HEK293T (cell line): ENCODE data around the gene YWHAH.

Source experiments
- BHLHE40 ChIP-seq: fragments of 450-650 bp; IDR thresholded peaks from 2 replicates; pipeline ENCODE4 v1.6.1; 2016; ENCODE audit warnings: mild to moderate bottlenecking, moderate library complexity, borderline replicate concordance
- CTBP1 ChIP-seq: fragments of 450-650 bp; IDR thresholded peaks from 2 replicates; pipeline ENCODE4 v1.6.1; 2016; ENCODE audit warnings: borderline replicate concordance
- ELF4 ChIP-seq: fragments of 450-650 bp; IDR thresholded peaks from 2 replicates; pipeline ENCODE4 v1.6.1; 2017; ENCODE audit warnings: antibody characterized with exemption
- FOXA1 ChIP-seq: fragments of 450-650 bp; IDR thresholded peaks from 2 replicates; pipeline ENCODE4 v1.6.1; 2016; ENCODE audit warnings: mild to moderate bottlenecking
- FOXK2 ChIP-seq: fragments of 450-650 bp; IDR thresholded peaks from 2 replicates; pipeline ENCODE4 v1.6.1; 2016; ENCODE audit warnings: mild to moderate bottlenecking
- FOXM1 ChIP-seq: fragments of 450-650 bp; IDR thresholded peaks from 2 replicates; pipeline ENCODE4 v1.6.1; 2017; ENCODE audit warnings: mild to moderate bottlenecking, borderline replicate concordance
- L3MBTL2 ChIP-seq: fragments of 450-650 bp; conservative IDR thresholded peaks from 2 replicates; pipeline ENCODE4 v1.6.1; 2016; ENCODE audit warnings: mild to moderate bottlenecking
- LEF1 ChIP-seq: fragments of 450-650 bp; IDR thresholded peaks from 2 replicates; pipeline ENCODE4 v1.6.1; 2017; ENCODE audit warnings: mild to moderate bottlenecking, borderline replicate concordance
- SP1 ChIP-seq: fragments of 450-650 bp; IDR thresholded peaks from 2 replicates; pipeline ENCODE4 v1.6.1; 2017
- SUZ12 ChIP-seq: fragments of 450-650 bp; IDR thresholded peaks from 2 replicates; pipeline ENCODE4 v1.6.1; 2016; ENCODE audit warnings: mild to moderate bottlenecking
- TARDBP ChIP-seq: fragments of 450-650 bp; IDR thresholded peaks from 2 replicates; pipeline ENCODE4 v1.6.1; 2016
- ZNF384 ChIP-seq: fragments of 450-650 bp; IDR thresholded peaks from 2 replicates; pipeline ENCODE4 v1.6.1; 2016
- TF ChIP-seq, protein P1 (sequence below): fragments of 450-650 bp; IDR thresholded peaks from 2 replicates; pipeline ENCODE4 v1.6.1; 2016

GRCh38 chr22:31983911-31984656 lies 39.7 kb downstream of the YWHAH start:
- TF ChIP-seq SP1: no peak
- TF ChIP-seq CTBP1: no peak
- TF ChIP-seq TARDBP: no peak
- no peak for TF ChIP-seq FOXK2
- TF ChIP-seq BHLHE40: no peak
- no peak for TF ChIP-seq ZNF384
- no peak for TF ChIP-seq ELF4
- TF ChIP-seq, protein P1, sequence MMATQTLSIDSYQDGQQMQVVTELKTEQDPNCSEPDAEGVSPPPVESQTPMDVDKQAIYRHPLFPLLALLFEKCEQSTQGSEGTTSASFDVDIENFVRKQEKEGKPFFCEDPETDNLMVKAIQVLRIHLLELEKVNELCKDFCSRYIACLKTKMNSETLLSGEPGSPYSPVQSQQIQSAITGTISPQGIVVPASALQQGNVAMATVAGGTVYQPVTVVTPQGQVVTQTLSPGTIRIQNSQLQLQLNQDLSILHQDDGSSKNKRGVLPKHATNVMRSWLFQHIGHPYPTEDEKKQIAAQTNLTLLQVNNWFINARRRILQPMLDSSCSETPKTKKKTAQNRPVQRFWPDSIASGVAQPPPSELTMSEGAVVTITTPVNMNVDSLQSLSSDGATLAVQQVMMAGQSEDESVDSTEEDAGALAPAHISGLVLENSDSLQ: no peak
- TF ChIP-seq FOXA1: no peak
- TF ChIP-seq L3MBTL2: no peak
- no peak for TF ChIP-seq LEF1
- TF ChIP-seq FOXM1: no peak
- no peak for TF ChIP-seq SUZ12
